Thyroid gland (tissue), 4 donors: ENCODE results near the gene KRTAP5-5. TPM values are rescaled to one million over a fixed set of nuclear protein-coding genes. Genes with fewer than 3 reads are reported as not detected.

Source experiments
- DNase-seq, 2 donors: peaks; one replicate each; pipeline ENCODE4 v3.0.0-alpha.2; 2019
- H3K27ac ChIP-seq, 3 donors: fragments of 200-600 bp; sonication (generic); 1 replicate in 2 of 3; 2 replicates in 1 of 3; pipeline ENCODE4 v1.5.1; 2016 to 2019; ENCODE audit warnings: mild to moderate bottlenecking in 1 of 3, moderate library complexity in 1 of 3
- H3K27me3 ChIP-seq: fragments of 200-600 bp; sonication (generic); one replicate; pipeline ENCODE4 v1.5.1; 2019
- H3K36me3 ChIP-seq, 2 donors: fragments of 200-600 bp; sonication (generic); one replicate each; pipeline ENCODE4 v1.5.1; 2016 to 2019
- H3K4me1 ChIP-seq, 2 donors: fragments of 200-600 bp; sonication (generic); one replicate each; pipeline ENCODE4 v1.5.1; 2017 to 2019
- H3K4me3 ChIP-seq, 3 donors: fragments of 200-600 bp; sonication (generic); replicated peaks in 1 of 3; 1 replicate in 2 of 3; 2 replicates in 1 of 3; pipeline ENCODE4 v1.5.1; 2016; ENCODE audit warnings: mild to moderate bottlenecking in 1 of 3
- H3K9me3 ChIP-seq: fragments of 200-600 bp; sonication (generic); one replicate; pipeline ENCODE4 v1.5.1; 2017
- POLR2A ChIP-seq, 2 donors: fragments of 450-650 bp; IDR thresholded peaks; one replicate each; pipeline ENCODE4 v1.6.1; 2017; ENCODE audit warnings: antibody characterized with exemption in 2 of 2, mild to moderate bottlenecking in 2 of 2, moderate library complexity in 1 of 2
- WGBS, 2 donors: methylation state at CpG; one replicate each; pipeline ENCODE4 v1.1.5; 2017; 5-methylcytosine and 5-hydroxymethylcytosine counted together
- intact Hi-C: fragments of 100-400 bp; cut with DNase I; formaldehyde crosslinking; loops from one replicate; pipeline ENCODE4 v1.15.1; 2023
- total RNA-seq, 4 donors: library from RNA; depleted of rRNA; stranded (reverse); fragments of >200 nt; gene quantifications; one replicate each; pipeline ENCODE4 v1.2.3, GENCODE V29; 2016
- TF ChIP-seq, protein P1 (sequence below), 6 experiments: fragments of 200-600 bp in 3 of 6; fragments of 450-650 bp in 3 of 6; sonication (generic) in 3 of 6; IDR thresholded peaks; one replicate each; pipeline ENCODE4 v1.5.1; 2016 to 2019; ENCODE audit warnings: antibody characterized with exemption in 6 of 6, mild to moderate bottlenecking in 2 of 6, inconsistent platforms in 1 of 6, moderate library complexity in 1 of 6

Gene KRTAP5-5
- total RNA-seq, 4 donors from 2014 or later: not detected

DNA sequence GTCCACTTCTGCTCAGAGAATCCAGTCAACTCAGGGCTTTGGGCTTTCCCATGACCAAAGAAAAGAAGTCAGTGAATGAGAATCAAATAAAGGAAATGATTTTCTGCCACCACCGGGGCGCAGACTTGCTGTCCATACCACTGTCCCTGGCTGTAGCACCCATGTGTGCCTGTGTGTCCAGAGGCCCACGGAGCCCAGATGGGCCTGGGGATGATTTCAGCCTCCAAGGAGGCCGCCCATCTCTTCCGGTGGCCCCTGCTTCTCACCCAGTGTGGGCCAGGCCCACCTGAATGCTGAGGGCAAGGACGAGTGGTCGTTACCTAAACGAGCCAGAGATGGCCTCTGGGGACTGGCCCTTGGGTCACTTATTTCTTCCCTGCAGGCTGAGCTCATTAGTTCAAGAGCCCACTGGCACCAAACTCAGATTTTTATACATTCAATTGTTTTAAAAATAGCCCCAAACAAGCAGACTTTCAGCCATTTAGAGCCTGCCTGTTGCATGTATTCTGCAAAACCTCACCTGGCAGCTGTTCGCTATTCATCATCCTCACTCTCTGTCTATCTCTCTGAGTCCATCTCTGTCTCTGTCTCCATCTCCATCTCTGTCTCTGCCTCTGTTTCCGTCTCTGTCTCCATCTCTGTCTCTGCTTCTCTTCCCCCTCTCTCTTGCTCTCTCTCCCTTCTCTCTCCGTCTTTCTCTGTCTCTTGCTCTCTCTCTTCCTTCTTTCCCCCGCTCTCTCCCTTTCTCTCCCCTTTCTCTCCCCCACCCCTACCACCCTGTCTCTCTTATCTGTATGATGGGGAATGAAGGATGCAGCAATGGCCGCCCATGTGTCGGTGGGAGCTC is 24.2 kb downstream of the KRTAP5-5 start:
- WGBS, 2 donors: 80 to 87% methylated on average over 14 of the region's 14 CpGs
- intact Hi-C loops: loop anchor here (5.0 kb wide), 1 partner anchor 179 kb away; the partner anchor contains the start of gene SYT8
- TF ChIP-seq, protein P1, sequence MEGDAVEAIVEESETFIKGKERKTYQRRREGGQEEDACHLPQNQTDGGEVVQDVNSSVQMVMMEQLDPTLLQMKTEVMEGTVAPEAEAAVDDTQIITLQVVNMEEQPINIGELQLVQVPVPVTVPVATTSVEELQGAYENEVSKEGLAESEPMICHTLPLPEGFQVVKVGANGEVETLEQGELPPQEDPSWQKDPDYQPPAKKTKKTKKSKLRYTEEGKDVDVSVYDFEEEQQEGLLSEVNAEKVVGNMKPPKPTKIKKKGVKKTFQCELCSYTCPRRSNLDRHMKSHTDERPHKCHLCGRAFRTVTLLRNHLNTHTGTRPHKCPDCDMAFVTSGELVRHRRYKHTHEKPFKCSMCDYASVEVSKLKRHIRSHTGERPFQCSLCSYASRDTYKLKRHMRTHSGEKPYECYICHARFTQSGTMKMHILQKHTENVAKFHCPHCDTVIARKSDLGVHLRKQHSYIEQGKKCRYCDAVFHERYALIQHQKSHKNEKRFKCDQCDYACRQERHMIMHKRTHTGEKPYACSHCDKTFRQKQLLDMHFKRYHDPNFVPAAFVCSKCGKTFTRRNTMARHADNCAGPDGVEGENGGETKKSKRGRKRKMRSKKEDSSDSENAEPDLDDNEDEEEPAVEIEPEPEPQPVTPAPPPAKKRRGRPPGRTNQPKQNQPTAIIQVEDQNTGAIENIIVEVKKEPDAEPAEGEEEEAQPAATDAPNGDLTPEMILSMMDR (IDR thresholded peaks at IDR 0.05): no peak
- no peak for TF ChIP-seq POLR2A (IDR thresholded peaks at IDR 0.05)
- Histone ChIP-seq H3K9me3 (no peaks in the 10 kb centered on the region), H3K27me3 (no peaks in the 10 kb centered on the region), H3K36me3 (no peaks in the 10 kb centered on the region), H3K4me1 (no peaks in the 10 kb centered on the region), H3K27ac (no peak overlapping the region), H3K4me3 (no peak overlapping the region)
- no peak for DNase-seq

DNA sequence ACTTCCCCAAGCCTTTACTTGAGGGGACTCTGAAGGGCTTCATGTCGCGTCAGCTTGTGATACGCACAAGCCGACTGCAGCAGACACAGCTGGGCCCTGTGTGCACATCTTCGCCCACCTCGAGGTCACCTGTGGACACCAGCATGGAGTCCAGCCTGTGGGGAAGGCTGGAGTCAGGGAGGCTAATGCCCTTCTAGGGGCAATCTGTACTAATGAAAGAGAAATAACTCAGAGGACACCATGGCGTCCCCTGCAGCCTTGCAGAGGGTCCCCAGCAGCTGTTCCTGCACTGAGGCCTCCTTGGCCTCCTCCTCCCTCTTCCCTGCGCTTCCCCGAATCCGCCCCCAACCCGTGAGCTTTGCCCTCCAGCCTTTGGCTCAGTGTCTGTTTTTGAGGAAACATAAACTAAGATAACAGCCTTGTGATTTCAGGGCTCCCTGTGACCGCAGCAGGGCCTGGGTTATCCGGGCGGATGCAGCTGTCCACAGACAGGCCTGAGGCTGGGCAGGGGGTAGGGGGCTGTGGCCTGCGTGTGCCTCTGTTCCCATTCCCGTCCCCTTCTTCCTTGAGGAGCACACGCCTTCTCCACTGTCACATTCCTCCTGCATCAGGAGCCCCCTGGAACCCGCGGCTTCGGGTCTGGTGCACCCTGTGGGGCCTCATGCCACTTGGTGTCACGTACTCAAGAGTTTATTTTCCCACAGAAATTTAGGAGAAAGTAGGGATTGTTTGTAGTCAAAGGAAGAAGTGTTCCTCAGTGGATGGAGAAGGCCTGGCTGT is 25.0 kb downstream of the KRTAP5-5 start:
- H3K27ac ChIP-seq: no peak overlapping the region
- no peaks in the 10 kb centered on the region for H3K4me1 ChIP-seq
- no peaks in the 10 kb centered on the region for H3K27me3 ChIP-seq
- TF ChIP-seq, protein P1 (IDR thresholded peaks at IDR 0.05): no peak
- TF ChIP-seq POLR2A (IDR thresholded peaks at IDR 0.05): no peak
- H3K4me3 ChIP-seq: no peak overlapping the region
- no peak for DNase-seq
- intact Hi-C loops: loop anchor here (5.0 kb wide), 1 partner anchor 178 kb away; the partner anchor contains the start of gene SYT8
- H3K9me3 ChIP-seq: no peaks in the 10 kb centered on the region
- WGBS, 2 donors: 72 to 76% methylated on average over 20 to 21 of the region's 21 CpGs
- H3K36me3 ChIP-seq: no peaks in the 10 kb centered on the region

DNA sequence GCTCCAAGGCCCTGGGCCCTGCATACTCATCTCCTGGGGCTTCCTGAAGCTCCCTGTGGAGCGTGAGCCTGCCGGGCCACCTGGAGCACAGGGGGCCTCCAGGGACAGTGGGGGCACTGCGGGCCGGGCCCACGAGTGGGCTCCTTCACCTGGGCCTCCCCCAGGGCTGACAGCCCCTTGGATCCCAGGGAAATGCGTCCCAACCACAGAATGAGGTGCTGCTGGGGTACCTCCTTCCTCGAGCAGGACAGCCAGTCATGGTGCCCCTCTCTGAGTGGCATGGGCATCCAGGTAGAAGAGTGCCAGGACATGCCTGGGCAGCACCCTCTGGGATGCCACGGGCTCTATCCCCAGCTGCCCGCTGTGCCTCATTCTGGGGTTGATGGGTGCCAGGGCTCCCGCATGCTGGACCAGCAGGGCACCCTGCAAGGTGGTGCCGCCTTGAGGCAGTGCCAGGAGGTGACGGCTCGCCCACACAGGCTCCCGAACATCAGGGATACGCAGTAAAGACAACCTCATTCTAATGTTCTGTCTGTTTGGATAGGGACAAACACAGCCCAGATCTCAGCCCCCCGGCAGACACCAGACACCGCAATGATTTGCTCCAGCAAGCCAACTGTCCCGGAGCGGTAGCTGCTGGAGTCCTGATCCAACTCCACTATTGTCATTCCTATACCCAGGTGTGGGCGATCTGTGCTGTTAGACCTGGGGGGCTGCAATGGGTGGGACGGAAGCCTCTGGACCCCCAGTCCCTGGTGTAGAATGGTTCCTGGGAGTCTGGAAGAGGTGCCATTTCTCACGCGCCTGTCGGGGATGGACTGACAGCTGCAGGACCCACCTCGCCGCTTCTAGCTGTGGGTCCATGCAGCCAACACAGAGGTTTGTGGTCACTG is 25.8 kb downstream of the KRTAP5-5 start:
- Histone ChIP-seq H3K27me3 (no peaks in the 10 kb centered on the region), H3K27ac (no peak overlapping the region), H3K36me3 (no peaks in the 10 kb centered on the region), H3K9me3 (no peaks in the 10 kb centered on the region), H3K4me1 (no peaks in the 10 kb centered on the region), H3K4me3 (no peak overlapping the region)
- DNase-seq: no peak
- intact Hi-C loops: no loop called here
- WGBS, 2 donors: 80 to 87% methylated on average over 8 to 20 of the region's 26 CpGs
- TF ChIP-seq, protein P1 (IDR thresholded peaks at IDR 0.05): no peak
- TF ChIP-seq POLR2A (IDR thresholded peaks at IDR 0.05): no peak

DNA sequence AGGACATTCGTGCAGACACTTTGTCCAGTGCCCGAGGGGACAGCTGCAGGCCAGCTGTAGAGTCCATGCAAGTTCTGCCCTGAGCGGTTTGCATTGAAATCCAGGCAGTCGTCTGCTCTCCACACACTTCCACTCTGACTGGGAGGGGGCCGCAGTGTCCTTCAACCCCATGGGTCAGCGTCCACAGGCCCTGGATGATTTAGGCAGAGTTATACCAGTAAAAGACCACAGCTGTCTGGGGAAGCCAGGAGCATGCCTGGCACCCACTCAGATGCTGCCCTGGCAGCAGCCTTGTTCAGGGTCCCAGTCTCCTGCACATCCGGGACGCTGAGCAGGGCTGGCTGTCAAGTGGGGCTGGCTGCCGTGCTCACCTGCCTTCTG is 26.5 kb downstream of the KRTAP5-5 start:
- Histone ChIP-seq H3K4me3 (no peak overlapping the region), H3K9me3 (no peaks in the 10 kb centered on the region), H3K36me3 (no peaks in the 10 kb centered on the region), H3K27ac (no peak overlapping the region), H3K27me3 (no peaks in the 10 kb centered on the region), H3K4me1 (no peaks in the 10 kb centered on the region)
- intact Hi-C loops: no loop called here
- TF ChIP-seq, protein P1 (IDR thresholded peaks at IDR 0.05): no peak
- no peak for TF ChIP-seq POLR2A (IDR thresholded peaks at IDR 0.05)
- DNase-seq: no peak
- 60 to 65% methylated on average over 6 to 9 of the region's 9 CpGs for WGBS, 2 donors
